CD1c-positive myeloid dendritic cell (primary cell): ENCODE measurements around the gene RNF144B.

Experiments
- DNase-seq: peaks from one replicate; pipeline ENCODE4 v3.0.0-alpha.2; 2016; ENCODE audit errors: extremely low spot score

RNF144B gene

DNA sequence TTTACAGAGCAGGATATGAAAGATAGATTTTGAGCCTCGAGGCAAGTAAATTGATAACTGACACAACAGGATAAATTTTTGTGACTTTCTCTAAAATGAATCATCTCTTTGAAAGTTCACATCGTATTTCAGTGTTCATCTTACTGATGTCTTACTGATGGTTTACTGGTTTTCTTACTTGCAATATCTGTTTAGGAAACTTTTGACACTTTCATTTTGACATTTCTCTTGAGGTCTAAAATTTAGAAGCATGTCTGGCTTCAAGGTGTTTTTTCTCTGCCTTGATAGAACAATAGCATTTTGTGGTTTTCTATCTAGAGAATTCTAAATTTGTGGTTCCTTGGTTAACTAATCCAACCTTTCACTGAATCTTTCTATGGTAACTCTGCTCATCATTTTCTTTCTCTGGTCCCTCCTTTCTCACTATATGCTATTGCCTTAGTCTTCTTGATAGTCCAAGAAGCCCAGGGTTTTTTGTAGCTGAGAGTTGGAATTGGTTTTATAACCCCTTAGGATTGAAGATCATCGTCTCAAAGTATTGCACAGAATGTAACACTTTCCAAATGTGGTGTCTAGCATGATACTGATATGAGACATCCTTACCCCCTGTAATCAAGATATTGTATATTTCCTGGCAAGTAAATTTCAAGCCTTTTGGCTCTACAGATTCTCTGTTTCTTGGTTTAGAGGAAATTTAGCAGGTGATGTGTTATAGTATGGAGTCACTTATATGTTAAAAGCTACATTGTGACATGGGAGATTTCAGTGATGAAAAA lies 98.7 kb downstream of the RNF144B start:
- DNase-seq = no peak

- no peak for DNase-seq
These were observed 100.9 kb downstream of the RNF144B start for GRCh38 chr6:18488004-18488403.

GRCh38 chr6:18488526-18489270 lies 101.5 kb downstream of the RNF144B start:
- DNase-seq = no peak

- no peak for DNase-seq
These were observed 102.2 kb downstream of the RNF144B start for GRCh38 chr6:18489335-18489734.

DNA sequence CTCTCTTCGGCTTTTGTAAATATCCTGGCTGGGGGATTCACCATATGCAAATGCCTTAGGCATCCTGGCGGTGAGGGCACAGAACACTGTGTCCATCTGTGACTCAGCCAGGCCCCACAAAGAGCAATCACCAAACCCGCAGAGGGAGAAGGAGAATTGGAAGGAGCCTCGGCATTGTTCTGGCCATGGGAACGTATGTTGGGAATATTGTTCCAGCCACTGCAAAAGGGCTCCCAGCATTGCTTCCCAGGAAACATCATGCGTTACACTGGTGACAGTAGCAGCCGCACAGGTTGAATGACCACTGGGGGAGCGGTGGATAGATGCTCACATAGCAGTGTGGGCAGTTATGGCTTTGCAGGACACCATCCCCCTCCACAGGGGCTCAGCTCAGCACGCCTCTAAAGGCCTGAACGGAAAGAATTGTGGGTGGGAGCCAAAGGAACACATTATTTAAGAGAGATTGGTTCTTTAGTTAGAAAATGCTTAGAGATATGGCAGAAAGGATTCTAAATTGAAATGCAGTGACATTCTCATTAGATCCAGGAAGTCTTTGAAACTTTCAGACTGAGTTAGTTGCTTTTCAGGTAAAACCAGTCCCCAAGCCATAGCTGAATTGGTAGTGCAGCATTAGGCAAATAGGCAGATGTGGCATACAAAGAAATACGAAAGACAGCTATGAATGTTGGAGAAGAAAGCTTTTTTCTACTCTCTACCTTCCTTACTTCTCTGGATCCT lies 104.3 kb downstream of the RNF144B start:
- DNase-seq = no peak

GRCh38 chr6:18492972-18493371 lies 105.8 kb downstream of the RNF144B start:
- no peak for DNase-seq

DNA sequence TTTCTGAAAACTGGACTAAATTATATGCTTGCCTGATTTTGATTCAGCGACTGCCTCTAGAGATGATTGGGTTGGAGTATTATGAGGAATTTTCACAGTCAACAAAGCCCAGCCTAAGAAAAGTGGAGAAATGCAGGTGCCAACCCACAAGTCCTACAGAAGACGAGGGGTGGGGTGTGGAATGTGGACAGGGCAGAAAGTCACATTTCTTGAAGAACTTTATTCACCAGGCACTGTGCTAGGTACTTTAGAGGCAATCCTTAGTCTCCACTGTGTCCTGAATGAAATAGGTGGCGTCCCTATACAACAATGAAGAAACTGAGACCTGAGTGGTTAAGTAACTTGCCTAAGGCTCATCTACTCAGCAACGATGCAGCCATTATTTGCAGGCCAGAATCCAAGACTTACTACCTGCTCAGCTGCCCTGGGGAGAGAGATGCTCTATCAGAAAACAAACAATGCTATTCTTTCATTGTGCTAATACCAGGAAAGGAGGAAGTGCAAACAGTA lies 106.3 kb downstream of the RNF144B start:
- no peak for DNase-seq

- no peak for DNase-seq
These were observed 106.8 kb downstream of the RNF144B start for GRCh38 chr6:18493925-18494324.

- no peak for DNase-seq
These were observed 108.1 kb downstream of the RNF144B start for GRCh38 chr6:18495236-18495635.

DNA sequence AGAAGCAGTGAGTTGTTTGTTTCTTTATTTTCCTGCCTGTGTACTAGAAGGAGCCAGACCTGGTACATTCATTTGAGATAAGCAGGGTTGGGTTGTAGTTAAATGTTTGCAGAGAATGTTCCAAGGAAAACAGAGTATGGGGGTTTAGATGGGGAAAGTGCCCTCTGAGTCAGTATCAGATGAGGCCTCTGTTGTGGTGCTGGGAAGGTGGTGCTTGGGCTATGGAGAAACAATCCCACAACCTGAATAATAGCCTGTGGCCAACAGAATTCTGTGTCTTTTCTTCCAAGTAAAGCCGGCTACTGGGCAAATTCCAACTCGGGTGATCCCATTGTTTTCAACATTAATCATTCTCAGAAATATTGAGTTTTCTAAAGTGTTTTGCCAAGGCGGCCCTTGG lies 109.3 kb downstream of the RNF144B start:
- DNase-seq = no peak

DNA sequence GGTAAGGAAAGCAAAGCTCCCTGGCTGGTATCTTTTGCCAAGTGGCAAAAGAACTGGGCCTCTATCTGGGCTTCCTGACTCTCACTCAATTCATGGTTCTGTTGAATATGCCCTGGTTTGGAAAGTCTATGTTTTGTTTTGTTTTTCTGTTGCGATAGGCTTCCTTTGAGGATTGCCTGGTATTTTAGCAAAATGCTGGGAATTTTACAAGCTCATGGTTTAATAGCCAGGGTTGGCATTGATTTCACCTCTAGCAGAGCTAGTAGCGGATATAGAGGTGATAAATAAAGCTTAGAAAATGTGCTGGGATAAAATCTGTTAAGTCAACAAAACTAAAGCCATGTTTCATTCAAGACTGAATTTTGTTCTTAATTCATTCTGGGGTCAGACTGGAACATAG lies 109.9 kb downstream of the RNF144B start:
- no peak for DNase-seq

GRCh38 chr6:18498408-18498807 lies 111.3 kb downstream of the RNF144B start:
- no peak for DNase-seq

DNA sequence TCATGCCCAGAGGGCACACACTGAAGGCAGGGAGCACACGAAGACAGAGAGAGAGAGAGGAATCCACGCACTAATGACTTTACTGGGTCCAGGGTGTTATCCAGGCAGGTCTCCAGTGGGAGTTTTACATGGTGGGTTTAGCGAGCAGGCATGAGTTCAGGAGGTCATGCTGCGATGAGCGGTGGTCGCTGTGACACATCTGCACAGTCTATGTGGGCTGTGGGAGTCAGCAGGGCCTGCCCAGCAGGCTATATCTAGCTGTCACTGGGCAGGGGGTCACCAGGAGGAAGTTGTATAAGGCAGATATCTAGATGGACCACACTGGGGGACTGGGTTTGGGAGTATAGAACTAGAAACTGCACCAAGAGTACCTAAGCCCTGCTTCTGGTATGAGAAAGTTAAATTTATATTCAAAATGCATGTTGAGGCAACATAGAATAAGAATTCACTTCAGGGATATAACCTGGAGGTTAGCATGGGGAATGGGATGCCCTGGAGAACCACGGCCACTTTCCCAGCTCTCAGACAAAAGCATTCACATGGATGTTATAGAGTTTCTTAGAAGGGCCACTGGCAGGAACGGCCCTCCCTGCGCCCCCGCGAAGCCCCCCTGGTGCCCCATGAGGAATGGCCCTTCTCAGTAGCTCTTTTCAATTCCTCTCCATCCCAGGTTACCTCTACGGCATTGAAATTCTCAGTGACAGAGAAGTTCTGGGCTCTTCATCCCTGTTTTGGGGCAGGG lies 113.9 kb downstream of the RNF144B start:
- no peak for DNase-seq

DNA sequence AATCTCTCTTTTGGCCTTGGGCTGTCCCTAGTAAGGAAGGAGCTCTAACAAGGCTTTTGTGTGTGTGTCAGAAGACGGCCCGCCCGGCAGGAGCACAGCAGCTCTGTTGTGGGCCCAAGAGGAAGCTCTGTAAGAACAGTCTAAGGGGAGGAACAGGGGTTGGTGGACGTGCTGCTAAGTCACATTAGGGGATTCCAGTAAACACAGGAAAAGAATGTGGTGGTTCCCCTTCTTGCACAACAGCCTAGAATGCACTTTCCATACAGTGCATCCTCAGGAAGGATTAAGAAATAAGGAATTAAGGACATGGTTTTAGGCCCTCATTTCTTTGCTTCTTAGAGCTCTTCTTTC lies 114.5 kb downstream of the RNF144B start:
- DNase-seq = peak; percentile 88

DNA sequence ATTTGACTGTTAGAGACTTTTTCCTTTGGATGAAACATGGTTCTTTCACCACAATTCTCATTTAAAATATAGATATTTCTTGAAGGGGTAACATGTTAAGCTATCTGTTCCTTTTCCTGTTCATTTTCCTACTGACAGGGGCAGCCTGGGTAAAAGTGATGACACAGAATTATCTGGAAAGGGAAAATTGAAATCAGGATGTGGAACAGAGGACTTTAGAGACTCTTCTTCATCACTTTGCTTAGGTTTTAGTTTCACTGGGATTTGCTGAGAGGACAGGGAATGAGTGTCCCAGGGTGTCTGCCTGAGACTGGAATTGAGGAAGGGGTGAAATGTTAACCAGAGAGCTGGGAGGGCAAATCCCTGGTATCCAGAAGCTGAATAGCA lies 116.0 kb downstream of the RNF144B start:
- peak; percentile 42 for DNase-seq

DNA sequence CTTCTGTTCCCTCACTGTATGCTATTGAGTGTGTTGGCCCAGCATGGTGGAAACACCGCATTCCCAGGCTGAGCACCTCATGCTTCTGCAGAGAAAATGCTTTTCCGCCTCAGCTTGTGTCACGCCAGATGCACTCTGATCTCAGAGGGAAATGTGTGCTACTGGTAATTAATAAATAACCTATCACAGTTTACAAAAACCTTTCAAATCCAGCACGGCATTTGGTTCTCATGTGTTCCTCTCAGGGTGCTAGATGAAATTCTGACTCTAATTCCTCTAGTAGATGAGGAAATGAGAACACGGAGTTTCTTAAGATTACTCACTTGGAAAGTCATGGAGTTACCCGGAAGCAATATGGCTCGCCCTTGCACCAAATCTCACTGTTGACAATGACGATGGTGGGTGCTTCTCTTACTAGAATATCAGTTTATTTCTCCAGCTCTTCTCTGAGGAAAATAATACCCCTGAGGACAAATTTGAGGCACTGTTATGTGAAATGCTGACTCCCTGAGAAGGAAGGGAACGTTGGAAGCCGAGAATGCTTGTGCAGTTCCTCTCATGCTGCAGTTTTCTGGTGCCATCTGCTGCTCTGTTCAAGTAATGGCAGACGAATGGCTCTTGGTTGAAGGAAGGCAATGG lies 116.6 kb downstream of the RNF144B start:
- DNase-seq = peak; percentile 92

DNA sequence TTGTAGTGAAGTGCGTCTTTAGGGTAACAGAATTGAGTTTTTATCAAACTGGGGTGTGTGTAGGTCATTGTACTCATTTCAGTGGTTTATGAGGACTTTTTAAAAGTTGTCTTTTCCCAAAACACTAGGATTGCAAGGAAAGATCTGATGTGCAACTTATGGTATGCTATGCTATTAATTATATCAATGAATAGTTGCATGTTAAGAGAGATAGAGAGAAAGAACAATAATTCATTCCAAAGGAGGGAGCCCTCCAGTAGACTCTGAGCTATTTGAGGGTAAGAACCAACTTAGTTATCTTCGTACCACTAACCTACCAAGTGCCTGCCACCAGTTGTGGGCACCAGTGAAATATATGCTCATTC lies 117.1 kb downstream of the RNF144B start:
- DNase-seq = no peak

DNA sequence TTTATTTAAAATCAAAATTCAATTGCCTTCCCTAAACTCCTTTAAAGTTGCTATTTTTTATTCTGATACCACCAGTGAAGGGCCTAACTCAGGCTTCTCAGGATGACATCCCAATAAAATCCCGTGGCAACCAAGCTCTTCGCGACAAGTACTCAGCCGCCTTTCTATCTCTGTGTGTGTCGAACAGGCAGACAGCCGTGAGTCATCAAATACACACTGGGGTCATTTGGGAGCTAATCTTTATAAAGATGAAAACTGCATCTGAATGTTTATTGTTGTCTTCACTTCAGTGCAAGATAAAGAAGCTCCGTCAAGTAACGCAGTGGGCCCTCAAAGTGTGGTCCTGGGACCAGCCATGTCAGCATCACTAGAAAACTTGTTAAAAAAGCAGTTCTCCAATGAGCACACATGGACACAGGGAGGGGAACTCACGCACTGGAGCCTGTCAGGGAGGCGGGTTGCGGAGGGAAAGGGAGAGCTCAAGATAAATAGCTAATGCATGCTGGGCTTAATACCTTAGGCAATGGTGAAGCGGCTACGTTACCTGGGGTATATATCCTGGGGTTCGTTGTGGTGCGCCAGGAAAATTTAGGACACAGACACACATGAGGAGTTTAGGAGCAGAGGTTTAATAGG lies 119.3 kb downstream of the RNF144B start:
- no peak for DNase-seq

GRCh38 chr6:18507018-18507415 lies 119.9 kb downstream of the RNF144B start:
- DNase-seq = no peak

DNA sequence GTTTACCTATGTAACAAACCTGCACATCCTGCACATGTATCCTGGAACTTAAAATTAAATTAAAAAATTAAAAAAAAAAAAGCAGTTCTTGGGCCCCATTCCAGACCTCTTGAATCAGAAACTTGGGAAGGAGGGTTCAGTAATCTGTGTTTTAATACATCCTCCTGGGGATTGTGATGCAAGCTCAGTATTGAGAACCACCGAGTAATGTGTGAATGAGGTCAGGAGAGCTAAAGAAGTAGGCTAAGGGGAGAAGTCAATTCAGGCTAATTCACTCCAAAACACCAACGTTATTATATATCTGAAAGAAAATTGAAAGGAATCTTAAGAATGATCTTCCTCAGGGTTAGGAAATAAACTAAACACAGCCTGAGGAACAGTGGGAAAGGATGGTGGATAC lies 120.4 kb downstream of the RNF144B start:
- no peak for DNase-seq
